Measurements from ENCODE around the gene AP1G1. TPM values are rescaled to one million over a fixed set of nuclear protein-coding genes. Genes with fewer than 3 reads are reported as not detected.

Gene AP1G1
- total and polyA plus RNA-seq, 2 of the 8 experiments (the other 6 are each of a cell fraction or from before 2014, with no cell fraction given): 43.9 to 68.4 TPM

- no peak overlapping the region for H4K5ac ChIP-seq (ENCODE audit: insufficient read length, low read depth, low read length)
- H3K79me2 ChIP-seq (ENCODE audit: control insufficient read depth in 1 of 2, insufficient read depth in 2 of 2, low read length in 2 of 2): no peaks in the 10 kb centered on the region
- H3K18ac ChIP-seq (ENCODE audit: extremely low read depth, low read length): no peak overlapping the region
- H3K23ac ChIP-seq (ENCODE audit: insufficient read length): no peak overlapping the region
- H3K4me1 ChIP-seq (replicated peaks in 1 of 4; ENCODE audit: control insufficient read depth in 3 of 4, insufficient read depth in 4 of 4, low read length in 3 of 4): no peaks in the 10 kb centered on the region
- no peak overlapping the region for H2BK20ac ChIP-seq (ENCODE audit: low read length)
- H2BK120ac ChIP-seq (replicated peaks; ENCODE audit: low read depth, low read length): no peak overlapping the region
- no peak overlapping the region for H3K4me3 ChIP-seq (ENCODE audit: extremely low read depth in 1 of 4, insufficient read depth in 2 of 4, low read depth in 3 of 4, low read length in 4 of 4)
- no peak overlapping the region for H2BK12ac ChIP-seq (ENCODE audit: low read depth, low read length)
- H3K36me3 ChIP-seq (ENCODE audit: control insufficient read depth in 2 of 4, insufficient read depth in 4 of 4, low read length in 3 of 4): peaks cover 2 to 26% (median 22%) of the 10 kb centered on the region in 4 experiments; a peak in 6 of 8 replicates
- peaks cover 0 to 1% of the 10 kb centered on the region in 2 experiments for H4K20me1 ChIP-seq (replicated peaks in 1 of 2; ENCODE audit: control insufficient read depth in 1 of 2, insufficient read depth in 2 of 2, low read length in 2 of 2)
- no peak overlapping the region for H3K4ac ChIP-seq (replicated peaks; ENCODE audit: insufficient read length, low read depth, low read length)
- TF ChIP-seq GTF2F1 (IDR thresholded peaks at IDR 0.05; ENCODE audit: borderline replicate concordance, low read depth, low read length) (no peak), SIX5 (IDR thresholded peaks at IDR 0.05; ENCODE audit: low read depth, low read length) (no peak), RNF2 (IDR thresholded peaks at IDR 0.05; ENCODE audit: borderline replicate concordance, low read depth, low read length, missing control alignments, poor library complexity, severe bottlenecking) (no peak), TBP (IDR thresholded peaks at IDR 0.05; ENCODE audit: low read depth, low read length) (no peak), BRCA1 (IDR thresholded peaks at IDR 0.05; ENCODE audit: low read depth, low read length) (no peak), CREB1 (IDR thresholded peaks at IDR 0.05) (no peak), USF2 (IDR thresholded peaks at IDR 0.05; ENCODE audit: low read length) (no peak), KDM4A (IDR thresholded peaks at IDR 0.05; ENCODE audit: low read depth, low read length, severe bottlenecking) (no peak), SAP30 (IDR thresholded peaks at IDR 0.05; ENCODE audit: insufficient read depth, insufficient replicate concordance, low read length) (no peak)
- H4K91ac ChIP-seq (replicated peaks; ENCODE audit: insufficient read length, low read length): no peak overlapping the region
- no peaks in the 10 kb centered on the region for H3K27me3 ChIP-seq (replicated peaks in 1 of 4; ENCODE audit: control insufficient read depth in 3 of 4, extremely low read depth in 1 of 4, insufficient read depth in 3 of 4, low read length in 3 of 4)
- DNase-seq (ENCODE audit: low read depth in 1 of 2, low spot score in 2 of 2) (no peak), FAIRE-seq (no peak)
- H3K79me1 ChIP-seq (ENCODE audit: low read depth, low read length): no peaks in the 10 kb centered on the region
- H3K9ac ChIP-seq (replicated peaks in 1 of 4; ENCODE audit: extremely low read depth in 1 of 4, low read depth in 3 of 4, low read length in 3 of 4): no peak overlapping the region
- ChIA-PET CTCF (ENCODE audit: partially characterized antibody) (interaction anchor here (1.7 kb wide), 1 partner anchor 11 kb away, joined by 4 read pairs; no protein-coding TSS in a partner anchor), POLR2A (ENCODE audit: partially characterized antibody) (no interaction called here)
- no peak overlapping the region for H3K27ac ChIP-seq (ENCODE audit: low read depth, low read length)
- H2BK5ac ChIP-seq (ENCODE audit: low read depth, low read length): no peak overlapping the region
- no peaks in the 10 kb centered on the region for H3K23me2 ChIP-seq (ENCODE audit: low read depth, low read length)
- H2AFZ ChIP-seq (ENCODE audit: low read length): no peak overlapping the region
- H3K9me3 ChIP-seq (ENCODE audit: insufficient read depth in 2 of 2, low read depth in 1 of 2, low read length in 1 of 2): no peaks in the 10 kb centered on the region
- H3K4me2 ChIP-seq (ENCODE audit: insufficient read depth in 1 of 2, low read depth in 2 of 2, low read length in 2 of 2): no peak overlapping the region
- no peak overlapping the region for H2AK5ac ChIP-seq (ENCODE audit: low read depth, low read length)
- H3K14ac ChIP-seq (ENCODE audit: insufficient read length): no peak overlapping the region
- H3K56ac ChIP-seq (replicated peaks; ENCODE audit: insufficient read length, low read depth, low read length): no peak overlapping the region
- no peak overlapping the region for H4K8ac ChIP-seq (ENCODE audit: extremely low read depth, insufficient read depth, low read length)
- no peak overlapping the region for H2BK15ac ChIP-seq (ENCODE audit: low read length)
Observed at GRCh38 chr16:71771571-71771970, 37.1 kb downstream of the AP1G1 start.
